Activated T-cell treated with anti-CD3 and anti-CD28 coated beads, Interleukin-2, amount 50 U/mL, for 1 hour (primary cell): ENCODE measurements around the gene PCBD1.
"Not testable (repeated sequence)": the region's sequence is repeated elsewhere in the genome, so short reads cannot be mapped to it uniquely, and the experiment has no call there.

ENCODE experiments used
- DNase-seq: peaks from one replicate; pipeline ENCODE4 v3.0.0-alpha.2; 2020

Gene PCBD1

GRCh38 chr10:70861495-70862197, 26.7 kb downstream of the PCBD1 start:
- DNase-seq = not testable (repeated sequence)

- no peak for DNase-seq
Observed at GRCh38 chr10:70858759-70859158, 29.6 kb downstream of the PCBD1 start.

- DNase-seq = no peak
Observed at GRCh38 chr10:70856454-70856853, 31.9 kb downstream of the PCBD1 start.

- DNase-seq = no peak
Observed at GRCh38 chr10:70853457-70853856, 34.9 kb downstream of the PCBD1 start.

- DNase-seq = no peak
Observed at GRCh38 chr10:70853038-70853437, 35.3 kb downstream of the PCBD1 start.

GRCh38 chr10:70851597-70852475, 36.5 kb downstream of the PCBD1 start:
- DNase-seq = no peak

GRCh38 chr10:70850097-70850496, 38.3 kb downstream of the PCBD1 start:
- DNase-seq = no peak

GRCh38 chr10:70849582-70850016, 38.8 kb downstream of the PCBD1 start:
- DNase-seq = no peak

- no peak for DNase-seq
Observed at GRCh38 chr10:70847659-70848360, 40.6 kb downstream of the PCBD1 start.

GRCh38 chr10:70846795-70847194, 41.6 kb downstream of the PCBD1 start:
- DNase-seq = no peak

- DNase-seq = no peak
Observed at GRCh38 chr10:70845816-70846215, 42.5 kb downstream of the PCBD1 start.

GRCh38 chr10:70845256-70845655, 43.1 kb downstream of the PCBD1 start:
- DNase-seq = no peak

- DNase-seq = no peak
Observed at GRCh38 chr10:70843776-70844489, 44.4 kb downstream of the PCBD1 start.

GRCh38 chr10:70843333-70843732, 45.0 kb downstream of the PCBD1 start:
- DNase-seq = no peak

GRCh38 chr10:70840836-70841235, 47.5 kb downstream of the PCBD1 start:
- DNase-seq = no peak

- DNase-seq = no peak
Observed at GRCh38 chr10:70838270-70838805, 50.0 kb downstream of the PCBD1 start.

GRCh38 chr10:70837660-70838059, 50.7 kb downstream of the PCBD1 start:
- DNase-seq = no peak

GRCh38 chr10:70836319-70836718, 52.0 kb downstream of the PCBD1 start:
- DNase-seq = no peak

GRCh38 chr10:70834441-70835151, 53.8 kb downstream of the PCBD1 start:
- no peak for DNase-seq

GRCh38 chr10:70834021-70834420, 54.3 kb downstream of the PCBD1 start:
- no peak for DNase-seq

- DNase-seq = no peak
Observed at GRCh38 chr10:70833601-70834000, 54.8 kb downstream of the PCBD1 start.
